Measurements from ENCODE around the gene AK2. TPM values are rescaled to one million over a fixed set of nuclear protein-coding genes. Genes with fewer than 3 reads are reported as not detected.
A peak's percentile ranks its signal among the peaks of the same experiment; 100 is the strongest.

Gene AK2
- total RNA-seq, 1 donor from 2014 or later: 134 TPM

DNA sequence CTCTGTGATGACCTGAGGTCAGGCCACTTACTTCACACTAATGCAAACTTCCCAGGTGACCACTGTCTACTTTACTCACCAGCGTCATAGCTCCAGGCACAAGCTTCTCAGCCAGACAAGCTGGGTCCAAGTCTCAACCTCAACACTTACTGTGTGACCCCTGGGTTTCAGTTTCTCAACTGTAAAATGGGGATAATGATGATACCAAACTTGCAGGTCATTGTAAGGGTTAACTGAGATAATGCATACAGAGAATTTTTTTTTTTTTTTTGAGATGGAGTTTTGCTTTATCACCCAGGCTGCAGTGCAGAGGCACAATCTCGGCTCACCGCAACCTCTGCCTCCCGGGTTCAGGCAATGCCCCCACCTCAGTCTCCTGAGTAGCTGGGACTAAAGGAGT, 34.7 kb downstream of the AK2 start:
- H3K9me3 Mint-ChIP-seq: no peaks in the 10 kb centered on the region
- H3K4me3 Mint-ChIP-seq: no peak overlapping the region
- H3K4me1 Mint-ChIP-seq: peaks cover 34% of the 10 kb centered on the region
- TF ChIP-seq, protein P1, sequence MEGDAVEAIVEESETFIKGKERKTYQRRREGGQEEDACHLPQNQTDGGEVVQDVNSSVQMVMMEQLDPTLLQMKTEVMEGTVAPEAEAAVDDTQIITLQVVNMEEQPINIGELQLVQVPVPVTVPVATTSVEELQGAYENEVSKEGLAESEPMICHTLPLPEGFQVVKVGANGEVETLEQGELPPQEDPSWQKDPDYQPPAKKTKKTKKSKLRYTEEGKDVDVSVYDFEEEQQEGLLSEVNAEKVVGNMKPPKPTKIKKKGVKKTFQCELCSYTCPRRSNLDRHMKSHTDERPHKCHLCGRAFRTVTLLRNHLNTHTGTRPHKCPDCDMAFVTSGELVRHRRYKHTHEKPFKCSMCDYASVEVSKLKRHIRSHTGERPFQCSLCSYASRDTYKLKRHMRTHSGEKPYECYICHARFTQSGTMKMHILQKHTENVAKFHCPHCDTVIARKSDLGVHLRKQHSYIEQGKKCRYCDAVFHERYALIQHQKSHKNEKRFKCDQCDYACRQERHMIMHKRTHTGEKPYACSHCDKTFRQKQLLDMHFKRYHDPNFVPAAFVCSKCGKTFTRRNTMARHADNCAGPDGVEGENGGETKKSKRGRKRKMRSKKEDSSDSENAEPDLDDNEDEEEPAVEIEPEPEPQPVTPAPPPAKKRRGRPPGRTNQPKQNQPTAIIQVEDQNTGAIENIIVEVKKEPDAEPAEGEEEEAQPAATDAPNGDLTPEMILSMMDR (conservative IDR thresholded peaks at IDR 0.05): no peak
- no peak overlapping the region for H3K27ac Mint-ChIP-seq (ENCODE audit: unreplicated experiment)
- DNase-seq (ENCODE audit: low read depth, low spot score): no peak
- H3K36me3 Mint-ChIP-seq (ENCODE audit: low read depth): peaks cover 3% of the 10 kb centered on the region
- no peaks in the 10 kb centered on the region for H3K27me3 Mint-ChIP-seq (ENCODE audit: low read depth)

DNA sequence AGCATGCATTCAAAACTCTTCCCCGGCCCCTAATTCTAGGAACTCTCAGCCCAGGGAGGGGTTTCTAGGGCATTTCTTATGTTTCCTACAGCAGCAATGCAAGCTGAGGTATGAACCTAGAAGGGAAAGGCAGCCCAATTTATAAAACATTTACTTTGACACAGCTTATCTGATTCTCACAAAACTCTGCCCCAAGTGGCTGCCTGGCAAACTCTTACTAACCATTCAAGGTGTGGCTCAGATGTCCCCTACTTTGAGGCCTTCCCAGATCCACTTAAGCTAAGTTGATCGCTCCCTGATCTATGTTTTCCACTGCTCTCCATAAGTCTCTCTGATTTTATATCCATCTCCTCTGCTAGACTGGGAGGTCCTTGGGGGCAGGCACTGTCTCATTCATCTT, 35.4 kb downstream of the AK2 start:
- TF ChIP-seq, protein P1 (conservative IDR thresholded peaks at IDR 0.05): peak; percentile 31
- no peak overlapping the region for H3K27ac Mint-ChIP-seq (ENCODE audit: unreplicated experiment)
- no peaks in the 10 kb centered on the region for H3K27me3 Mint-ChIP-seq (ENCODE audit: low read depth)
- H3K36me3 Mint-ChIP-seq (ENCODE audit: low read depth): peaks cover 3% of the 10 kb centered on the region
- H3K4me1 Mint-ChIP-seq: peaks cover 34% of the 10 kb centered on the region
- no peak overlapping the region for H3K4me3 Mint-ChIP-seq
- no peaks in the 10 kb centered on the region for H3K9me3 Mint-ChIP-seq
- DNase-seq (ENCODE audit: low read depth, low spot score): no peak

DNA sequence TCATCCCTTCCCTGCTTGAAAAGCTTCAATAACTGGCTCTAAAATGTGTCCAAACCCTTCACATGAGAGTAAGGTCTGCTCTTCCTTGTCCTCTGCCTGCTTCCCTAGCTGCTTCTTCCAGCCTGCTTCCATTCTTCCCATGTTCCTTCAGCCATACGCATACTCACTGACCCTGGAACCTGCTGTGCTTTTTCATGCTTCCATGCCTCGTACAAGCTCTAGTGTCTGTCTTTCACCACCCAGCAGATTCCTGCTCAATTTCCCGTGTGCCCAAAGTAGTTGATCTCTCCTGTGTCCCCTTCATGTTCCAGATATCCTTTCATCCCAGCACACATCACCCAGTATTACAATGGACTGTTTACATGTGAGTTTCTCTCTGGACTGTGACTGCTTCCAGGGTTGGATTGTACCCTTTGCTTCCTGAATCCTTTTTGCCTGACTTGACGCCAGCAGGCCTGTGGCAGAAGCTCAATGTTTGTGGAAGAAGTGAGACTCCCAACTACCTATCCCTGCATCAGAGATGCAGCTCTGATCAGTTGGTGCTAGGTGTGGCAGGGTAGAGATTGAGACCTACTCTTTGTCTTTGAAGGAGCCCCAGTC, 36.2 kb downstream of the AK2 start:
- no peaks in the 10 kb centered on the region for H3K27me3 Mint-ChIP-seq (ENCODE audit: low read depth)
- H3K36me3 Mint-ChIP-seq (ENCODE audit: low read depth): peaks cover 3% of the 10 kb centered on the region
- TF ChIP-seq, protein P1 (conservative IDR thresholded peaks at IDR 0.05): no peak
- H3K4me1 Mint-ChIP-seq: peaks cover 27% of the 10 kb centered on the region
- H3K4me3 Mint-ChIP-seq: no peak overlapping the region
- H3K9me3 Mint-ChIP-seq: no peaks in the 10 kb centered on the region
- DNase-seq (ENCODE audit: low read depth, low spot score): no peak
- no peak overlapping the region for H3K27ac Mint-ChIP-seq (ENCODE audit: unreplicated experiment)

DNA sequence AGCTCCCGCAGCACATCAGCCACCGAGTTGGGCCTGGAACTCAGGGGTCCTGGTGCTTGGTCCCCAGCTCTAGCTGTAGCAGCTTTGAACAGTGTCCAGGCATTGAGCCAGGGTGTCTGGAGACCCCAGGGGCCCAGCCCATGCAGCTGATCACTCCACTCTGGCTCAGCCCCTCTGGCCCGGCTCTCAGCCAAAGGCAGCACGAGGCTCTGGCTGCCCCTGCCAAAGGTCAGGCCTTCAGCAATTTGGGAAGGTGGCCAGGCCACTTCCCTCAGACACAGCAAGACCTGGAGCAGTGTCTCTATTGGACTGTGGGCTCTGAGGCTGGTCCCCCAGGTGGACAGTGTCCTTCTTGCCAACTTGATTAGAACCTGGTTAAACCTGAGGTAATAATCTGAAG, 37.7 kb downstream of the AK2 start:
- Mint-ChIP-seq H3K27me3 (ENCODE audit: low read depth) (no peaks in the 10 kb centered on the region), H3K36me3 (ENCODE audit: low read depth) (peaks cover 6% of the 10 kb centered on the region), H3K9me3 (no peaks in the 10 kb centered on the region), H3K4me3 (no peak overlapping the region), H3K27ac (ENCODE audit: unreplicated experiment) (no peak overlapping the region), H3K4me1 (peaks cover 23% of the 10 kb centered on the region)
- TF ChIP-seq, protein P1 (conservative IDR thresholded peaks at IDR 0.05): no peak
- no peak for DNase-seq (ENCODE audit: low read depth, low spot score)

GRCh38 chr1:32998064-32998463, 38.6 kb downstream of the AK2 start:
- no peak overlapping the region for H3K4me3 Mint-ChIP-seq
- TF ChIP-seq, protein P1 (conservative IDR thresholded peaks at IDR 0.05): no peak

More at GRCh38 chr1:32998064-32998463, 38.6 kb downstream of the AK2 start:
- no peak for DNase-seq (ENCODE audit: low read depth, low spot score)
- Mint-ChIP-seq H3K36me3 (ENCODE audit: low read depth) (peaks cover 6% of the 10 kb centered on the region), H3K27me3 (ENCODE audit: low read depth) (no peaks in the 10 kb centered on the region), H3K4me1 (peaks cover 23% of the 10 kb centered on the region), H3K9me3 (no peaks in the 10 kb centered on the region), H3K27ac (ENCODE audit: unreplicated experiment) (no peak overlapping the region)

All from neural crest cell (in vitro differentiated cells).